Neutrophil (primary cell): ENCODE results near the gene FEM1C.

Source experiments
- H3K27ac ChIP-seq: fragments of 200-600 bp; sonication (generic); 2 replicates; pipeline ENCODE4 v1.5.1; 2016; ENCODE audit warnings: mild to moderate bottlenecking, moderate library complexity
- H3K27me3 ChIP-seq: fragments of 200-600 bp; sonication (generic); 2 replicates; pipeline ENCODE4 v1.6.0; 2016; ENCODE audit warnings: mild to moderate bottlenecking
- H3K36me3 ChIP-seq: fragments of 200-600 bp; sonication (generic); 2 replicates; pipeline ENCODE4 v1.5.1; 2017
- H3K4me1 ChIP-seq, 2 experiments: fragments of 200-600 bp in 1 of 2; sonication (generic) in 1 of 2; 1 replicate in 1 of 2; 2 replicates in 1 of 2; pipeline versions ENCODE4 v1.5.1 to v1.6.1; 2013 to 2016; ENCODE audit warnings: low read depth in 1 of 2, low read length in 1 of 2, mild to moderate bottlenecking in 1 of 2, moderate library complexity in 1 of 2; ENCODE audit not compliant: control insufficient read depth in 1 of 2, insufficient read depth in 1 of 2
- H3K4me3 ChIP-seq, 2 experiments: fragments of 200-600 bp in 1 of 2; sonication (generic) in 1 of 2; 1 replicate in 1 of 2; 2 replicates in 1 of 2; pipeline ENCODE4 v1.5.1; 2013 to 2016; ENCODE audit warnings: low read depth in 1 of 2, low read length in 1 of 2, mild to moderate bottlenecking in 1 of 2, moderate library complexity in 1 of 2
- H3K9me3 ChIP-seq: fragments of 200-600 bp; sonication (generic); 2 replicates; pipeline ENCODE4 v1.5.1; 2016
- TF ChIP-seq, protein P1 (sequence below): fragments of 200-600 bp; sonication (generic); IDR thresholded peaks from 2 replicates; pipeline ENCODE4 v1.5.1; 2016; ENCODE audit warnings: antibody characterized with exemption

Gene FEM1C

DNA sequence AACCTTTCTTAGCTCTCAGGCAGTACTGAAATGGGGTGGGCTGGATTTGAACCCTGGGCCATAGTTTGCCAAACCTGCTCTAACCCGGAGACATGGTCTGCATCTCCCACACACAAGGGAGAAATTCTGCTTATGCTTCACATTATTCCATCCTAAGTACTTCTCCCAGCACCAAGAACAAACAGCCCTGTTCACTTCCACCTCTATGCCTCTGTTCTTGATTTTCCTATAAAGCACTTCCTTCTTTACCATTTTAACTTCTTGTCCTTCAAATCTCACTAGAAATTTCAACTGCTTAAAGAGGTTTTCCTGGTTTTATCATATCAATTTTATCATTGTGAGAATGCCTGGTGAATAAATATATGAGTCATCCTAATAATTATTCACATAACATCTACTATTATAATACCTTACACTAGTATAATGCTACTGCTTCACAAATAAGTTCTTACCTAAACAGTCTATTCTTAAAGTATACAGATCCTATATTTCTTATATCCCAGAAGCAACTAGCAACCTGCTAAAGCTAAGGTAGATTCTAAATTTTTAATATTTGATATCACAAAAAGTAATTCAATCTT, 12.7 kb downstream of the FEM1C start:
- H3K4me1 ChIP-seq, result peaks cover 2 to 22% of the 10 kb centered on the region in 2 experiments
- no peaks in the 10 kb centered on the region for H3K9me3 ChIP-seq
- no peaks in the 10 kb centered on the region for H3K27me3 ChIP-seq
- TF ChIP-seq, protein P1, sequence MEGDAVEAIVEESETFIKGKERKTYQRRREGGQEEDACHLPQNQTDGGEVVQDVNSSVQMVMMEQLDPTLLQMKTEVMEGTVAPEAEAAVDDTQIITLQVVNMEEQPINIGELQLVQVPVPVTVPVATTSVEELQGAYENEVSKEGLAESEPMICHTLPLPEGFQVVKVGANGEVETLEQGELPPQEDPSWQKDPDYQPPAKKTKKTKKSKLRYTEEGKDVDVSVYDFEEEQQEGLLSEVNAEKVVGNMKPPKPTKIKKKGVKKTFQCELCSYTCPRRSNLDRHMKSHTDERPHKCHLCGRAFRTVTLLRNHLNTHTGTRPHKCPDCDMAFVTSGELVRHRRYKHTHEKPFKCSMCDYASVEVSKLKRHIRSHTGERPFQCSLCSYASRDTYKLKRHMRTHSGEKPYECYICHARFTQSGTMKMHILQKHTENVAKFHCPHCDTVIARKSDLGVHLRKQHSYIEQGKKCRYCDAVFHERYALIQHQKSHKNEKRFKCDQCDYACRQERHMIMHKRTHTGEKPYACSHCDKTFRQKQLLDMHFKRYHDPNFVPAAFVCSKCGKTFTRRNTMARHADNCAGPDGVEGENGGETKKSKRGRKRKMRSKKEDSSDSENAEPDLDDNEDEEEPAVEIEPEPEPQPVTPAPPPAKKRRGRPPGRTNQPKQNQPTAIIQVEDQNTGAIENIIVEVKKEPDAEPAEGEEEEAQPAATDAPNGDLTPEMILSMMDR, result no peak
- peak overlapping the region; percentile 58 for H3K27ac ChIP-seq
- H3K4me3 ChIP-seq, result no peak overlapping the region
- peaks cover 26% of the 10 kb centered on the region for H3K36me3 ChIP-seq

DNA sequence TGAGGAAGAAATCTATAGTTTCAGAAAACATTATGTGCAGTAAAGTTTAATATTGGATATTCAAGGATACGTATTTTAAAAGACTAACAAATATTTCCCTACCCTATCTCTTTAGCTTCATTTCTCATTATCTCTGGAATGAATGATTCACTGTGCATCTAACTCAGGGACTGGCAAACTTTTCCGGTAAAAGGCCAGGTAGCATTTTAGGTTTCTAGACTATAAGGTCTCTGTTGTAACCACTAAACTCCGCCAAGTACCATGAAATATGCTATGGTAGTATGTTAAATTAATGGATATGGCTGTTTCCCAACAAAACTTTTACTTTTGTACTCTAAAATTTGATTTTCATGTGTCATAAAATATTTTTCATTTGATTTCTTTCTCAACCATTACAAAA, 13.2 kb downstream of the FEM1C start:
- Histone ChIP-seq H3K27ac (peak overlapping the region; percentile 58), H3K9me3 (no peaks in the 10 kb centered on the region), H3K27me3 (no peaks in the 10 kb centered on the region), H3K4me1 (peaks cover 0 to 18% of the 10 kb centered on the region in 2 experiments), H3K4me3 (no peak overlapping the region), H3K36me3 (peaks cover 29% of the 10 kb centered on the region)
- TF ChIP-seq, protein P1, result no peak

DNA sequence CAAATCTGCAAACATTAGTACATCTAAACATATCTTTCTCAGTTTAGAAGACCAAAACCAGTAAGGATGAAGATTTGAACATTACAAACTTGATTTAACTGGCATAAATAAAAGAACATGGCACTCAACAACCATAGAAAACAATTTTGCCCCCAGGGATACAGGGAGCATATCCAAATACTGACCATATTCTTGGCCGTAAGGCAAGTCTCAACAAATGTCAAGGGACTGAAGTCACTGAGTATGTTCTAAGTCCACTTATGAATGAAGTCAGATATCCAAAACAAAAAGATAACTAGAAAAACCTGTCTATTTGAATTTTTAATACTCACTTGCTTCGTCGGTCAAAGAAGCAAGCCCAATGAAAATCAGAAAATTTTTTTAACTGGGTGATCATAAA, 14.1 kb downstream of the FEM1C start:
- Histone ChIP-seq H3K27ac (no peak overlapping the region), H3K4me3 (no peak overlapping the region), H3K27me3 (no peaks in the 10 kb centered on the region), H3K36me3 (peaks cover 26% of the 10 kb centered on the region), H3K9me3 (no peaks in the 10 kb centered on the region), H3K4me1 (peaks cover 0 to 10% of the 10 kb centered on the region in 2 experiments)
- TF ChIP-seq, protein P1, result no peak

DNA sequence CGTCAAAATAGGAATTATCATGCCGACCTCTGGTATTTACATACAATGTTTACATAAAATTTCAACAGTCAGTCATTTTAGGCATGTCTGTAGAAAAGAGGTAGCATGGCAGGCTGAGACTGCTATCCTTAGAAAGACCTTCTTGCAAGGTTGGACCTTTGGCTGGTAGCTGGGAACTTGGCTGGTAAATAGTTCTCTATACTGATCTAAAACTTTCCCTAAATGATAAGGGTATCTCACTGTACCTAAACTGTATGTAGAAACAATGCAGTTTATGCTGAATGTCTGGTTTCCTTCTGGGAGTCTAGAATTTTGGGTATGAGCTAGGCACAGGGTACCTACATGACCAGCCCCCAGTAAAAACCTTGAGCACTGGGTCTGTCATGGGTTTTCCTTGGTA, 18.0 kb downstream of the FEM1C start:
- TF ChIP-seq, protein P1, result no peak
- H3K4me1 ChIP-seq, result peaks cover 4 to 11% of the 10 kb centered on the region in 2 experiments
- no peak overlapping the region for H3K4me3 ChIP-seq
- H3K9me3 ChIP-seq, result no peaks in the 10 kb centered on the region
- H3K27me3 ChIP-seq, result no peaks in the 10 kb centered on the region
- peaks cover 41% of the 10 kb centered on the region for H3K36me3 ChIP-seq
- no peak overlapping the region for H3K27ac ChIP-seq

DNA sequence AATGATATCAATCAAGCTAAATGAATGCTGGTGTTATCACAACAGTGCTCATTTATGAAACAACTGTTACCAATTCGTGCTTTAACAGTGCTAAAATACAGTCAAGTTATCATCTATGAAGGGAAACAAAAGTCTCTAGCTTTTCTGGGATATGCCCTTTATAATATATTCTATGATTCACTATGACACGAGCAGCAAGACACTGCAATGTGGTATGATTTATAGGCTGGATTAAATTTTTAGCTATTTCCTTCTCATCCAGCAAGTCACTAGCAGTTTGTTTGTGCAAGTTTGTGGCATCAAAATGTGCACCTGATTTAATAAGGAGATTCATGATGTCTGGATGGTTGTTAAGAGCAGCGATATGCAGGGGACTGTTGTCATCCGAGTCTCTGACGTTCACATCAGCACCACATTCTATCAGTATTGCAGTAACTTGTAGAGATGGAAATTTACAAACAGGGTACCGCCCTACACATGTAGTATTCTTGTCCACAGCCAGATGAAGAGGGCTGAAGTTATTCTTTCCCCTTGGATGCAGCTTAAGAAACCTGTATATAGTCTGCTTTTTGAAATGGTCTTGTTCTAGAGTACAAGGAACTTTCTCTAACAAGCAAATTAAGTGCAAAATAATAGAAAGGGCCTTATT, 20.3 kb downstream of the FEM1C start:
- Histone ChIP-seq H3K36me3 (peaks cover 41% of the 10 kb centered on the region), H3K9me3 (no peaks in the 10 kb centered on the region), H3K4me3 (no peak overlapping the region), H3K4me1 (peaks cover 4 to 8% of the 10 kb centered on the region in 2 experiments), H3K27ac (no peak overlapping the region), H3K27me3 (no peaks in the 10 kb centered on the region)
- TF ChIP-seq, protein P1, result no peak
